Measurements from ENCODE around the gene LDHAL6A.

DNA sequence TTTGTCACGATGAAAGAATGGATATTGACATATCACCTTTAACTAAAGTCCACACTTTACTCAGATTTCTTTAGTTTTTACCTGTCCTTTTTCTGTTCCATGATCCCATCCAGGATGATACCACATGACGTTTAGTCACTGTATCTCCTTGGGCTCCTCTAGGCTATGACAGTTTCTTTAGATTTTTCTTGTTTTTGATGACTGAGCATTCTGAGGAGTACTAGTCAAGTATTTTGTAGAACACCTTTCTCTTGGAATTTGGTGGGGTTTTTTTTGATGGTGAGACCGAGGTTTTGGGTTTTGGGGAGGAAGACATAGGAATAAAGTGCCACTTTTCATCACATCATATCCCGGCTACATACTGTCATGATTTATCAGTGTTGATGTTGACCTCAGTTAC is 4.0 kb downstream of the LDHAL6A start:
- TF ChIP-seq, protein P1, sequence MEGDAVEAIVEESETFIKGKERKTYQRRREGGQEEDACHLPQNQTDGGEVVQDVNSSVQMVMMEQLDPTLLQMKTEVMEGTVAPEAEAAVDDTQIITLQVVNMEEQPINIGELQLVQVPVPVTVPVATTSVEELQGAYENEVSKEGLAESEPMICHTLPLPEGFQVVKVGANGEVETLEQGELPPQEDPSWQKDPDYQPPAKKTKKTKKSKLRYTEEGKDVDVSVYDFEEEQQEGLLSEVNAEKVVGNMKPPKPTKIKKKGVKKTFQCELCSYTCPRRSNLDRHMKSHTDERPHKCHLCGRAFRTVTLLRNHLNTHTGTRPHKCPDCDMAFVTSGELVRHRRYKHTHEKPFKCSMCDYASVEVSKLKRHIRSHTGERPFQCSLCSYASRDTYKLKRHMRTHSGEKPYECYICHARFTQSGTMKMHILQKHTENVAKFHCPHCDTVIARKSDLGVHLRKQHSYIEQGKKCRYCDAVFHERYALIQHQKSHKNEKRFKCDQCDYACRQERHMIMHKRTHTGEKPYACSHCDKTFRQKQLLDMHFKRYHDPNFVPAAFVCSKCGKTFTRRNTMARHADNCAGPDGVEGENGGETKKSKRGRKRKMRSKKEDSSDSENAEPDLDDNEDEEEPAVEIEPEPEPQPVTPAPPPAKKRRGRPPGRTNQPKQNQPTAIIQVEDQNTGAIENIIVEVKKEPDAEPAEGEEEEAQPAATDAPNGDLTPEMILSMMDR (IDR thresholded peaks at IDR 0.05) = no peak
- no peak for TF ChIP-seq POLR2A (IDR thresholded peaks at IDR 0.05)
